Colonic mucosa (tissue), 4 donors: ENCODE measurements around the gene WDR20. TPM values are rescaled to one million over a fixed set of nuclear protein-coding genes. Genes with fewer than 3 reads are reported as not detected.

Experiments
- DNase-seq: peaks from one replicate; pipeline ENCODE4 v3.0.0-alpha.2; 2020
- H3K27ac ChIP-seq: fragments of 200-600 bp; one replicate; pipeline ENCODE4 v1.8.0; 2021
- H3K27me3 ChIP-seq: fragments of 200-600 bp; one replicate; pipeline ENCODE4 v1.8.0; 2021
- H3K36me3 ChIP-seq: fragments of 200-600 bp; one replicate; pipeline ENCODE4 v1.8.0; 2021
- H3K4me1 ChIP-seq: fragments of 200-600 bp; one replicate; pipeline ENCODE4 v1.8.0; 2021; ENCODE audit warnings: mild to moderate bottlenecking
- H3K4me3 ChIP-seq: fragments of 200-600 bp; one replicate; pipeline ENCODE4 v1.8.0; 2021
- H3K9ac ChIP-seq, 2 donors: one replicate each; pipeline ENCODE4 v1.7.0; 2013; ENCODE audit warnings: control low read depth in 2 of 2, low read depth in 2 of 2, low read length in 2 of 2
- H3K9me3 ChIP-seq: fragments of 200-600 bp; one replicate; pipeline ENCODE4 v1.8.0; 2021
- intact Hi-C: fragments of 100-400 bp; cut with DNase I; formaldehyde crosslinking; loops from one replicate; pipeline ENCODE4 v1.14.1; 2022
- total RNA-seq, 2 donors: library from RNA; stranded (reverse); fragmentation: NEBNext Ultra II Directional in 1 of 2; extraction: Animal tissue kit (Norgen Biotek cat#: 25700) in 1 of 2; gene quantifications; one replicate each; pipeline ENCODE4 v1.2.1, GENCODE V29; 2021
- TF ChIP-seq, protein P1 (sequence below): fragments of 200-600 bp; IDR thresholded peaks from one replicate; pipeline ENCODE4 v1.8.0; 2022; ENCODE audit warnings: antibody characterized with exemption, mild to moderate bottlenecking
- donor health status: healthy.
- donor health status: DM: no; HTN: no; CAD: no.
- donor health status: DM: no; HTN: no; CAD: no.

The WDR20 gene
- total RNA-seq, 2 donors from 2014 or later, result 30.0 to 31.2 TPM

DNA sequence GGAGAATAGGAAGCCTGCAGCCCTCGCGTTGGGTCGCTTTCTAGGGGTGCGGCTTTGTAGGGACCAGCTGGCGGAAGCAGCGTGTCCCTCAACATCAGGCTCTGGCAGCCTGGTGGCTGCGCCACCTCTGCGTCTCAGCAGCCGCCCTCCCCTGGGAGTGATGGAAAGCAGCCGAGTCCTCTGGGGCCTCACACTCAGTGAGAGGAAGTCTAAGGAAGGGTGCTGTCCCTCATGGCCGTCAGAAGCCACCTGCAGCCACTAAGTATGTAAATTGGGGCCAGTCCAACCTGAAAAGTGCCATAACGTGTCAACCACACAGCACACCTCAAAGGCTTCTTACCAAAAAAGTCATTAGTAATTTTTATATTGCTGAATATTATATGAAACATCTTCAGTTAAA lies 80.3 kb downstream of the WDR20 start:
- H3K9me3 ChIP-seq, result no peaks in the 10 kb centered on the region
- TF ChIP-seq, protein P1, sequence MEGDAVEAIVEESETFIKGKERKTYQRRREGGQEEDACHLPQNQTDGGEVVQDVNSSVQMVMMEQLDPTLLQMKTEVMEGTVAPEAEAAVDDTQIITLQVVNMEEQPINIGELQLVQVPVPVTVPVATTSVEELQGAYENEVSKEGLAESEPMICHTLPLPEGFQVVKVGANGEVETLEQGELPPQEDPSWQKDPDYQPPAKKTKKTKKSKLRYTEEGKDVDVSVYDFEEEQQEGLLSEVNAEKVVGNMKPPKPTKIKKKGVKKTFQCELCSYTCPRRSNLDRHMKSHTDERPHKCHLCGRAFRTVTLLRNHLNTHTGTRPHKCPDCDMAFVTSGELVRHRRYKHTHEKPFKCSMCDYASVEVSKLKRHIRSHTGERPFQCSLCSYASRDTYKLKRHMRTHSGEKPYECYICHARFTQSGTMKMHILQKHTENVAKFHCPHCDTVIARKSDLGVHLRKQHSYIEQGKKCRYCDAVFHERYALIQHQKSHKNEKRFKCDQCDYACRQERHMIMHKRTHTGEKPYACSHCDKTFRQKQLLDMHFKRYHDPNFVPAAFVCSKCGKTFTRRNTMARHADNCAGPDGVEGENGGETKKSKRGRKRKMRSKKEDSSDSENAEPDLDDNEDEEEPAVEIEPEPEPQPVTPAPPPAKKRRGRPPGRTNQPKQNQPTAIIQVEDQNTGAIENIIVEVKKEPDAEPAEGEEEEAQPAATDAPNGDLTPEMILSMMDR, result no peak
- intact Hi-C loops, result no loop called here
- no peak overlapping the region for H3K4me3 ChIP-seq
- H3K4me1 ChIP-seq, result no peaks in the 10 kb centered on the region
- H3K27me3 ChIP-seq, result no peaks in the 10 kb centered on the region
- H3K36me3 ChIP-seq, result no peaks in the 10 kb centered on the region
- no peak for DNase-seq
- H3K9ac ChIP-seq, result no peak overlapping the region
- no peak overlapping the region for H3K27ac ChIP-seq

DNA sequence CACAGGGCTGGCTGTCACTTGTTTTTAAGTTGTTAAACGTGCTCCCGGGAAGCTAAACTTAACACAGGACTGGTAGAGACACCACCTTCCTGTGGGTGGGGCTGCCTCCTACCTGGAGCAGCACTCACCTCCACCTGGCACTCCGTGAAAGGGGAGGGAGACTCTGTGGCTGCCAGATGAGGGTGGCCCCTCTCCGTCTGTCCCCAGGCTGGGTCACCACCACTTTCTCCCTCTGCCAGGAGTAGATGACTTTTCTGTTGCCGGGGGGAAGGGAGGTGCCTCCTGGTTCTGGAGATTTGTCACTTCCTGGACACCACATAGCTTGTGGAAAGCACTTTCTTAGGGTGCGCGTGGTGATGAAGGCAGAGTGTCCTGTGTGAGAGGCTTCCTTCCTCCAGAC lies 81.3 kb downstream of the WDR20 start:
- Histone ChIP-seq H3K36me3 (no peaks in the 10 kb centered on the region), H3K9ac (no peak overlapping the region)
- intact Hi-C loops, result no loop called here

DNA sequence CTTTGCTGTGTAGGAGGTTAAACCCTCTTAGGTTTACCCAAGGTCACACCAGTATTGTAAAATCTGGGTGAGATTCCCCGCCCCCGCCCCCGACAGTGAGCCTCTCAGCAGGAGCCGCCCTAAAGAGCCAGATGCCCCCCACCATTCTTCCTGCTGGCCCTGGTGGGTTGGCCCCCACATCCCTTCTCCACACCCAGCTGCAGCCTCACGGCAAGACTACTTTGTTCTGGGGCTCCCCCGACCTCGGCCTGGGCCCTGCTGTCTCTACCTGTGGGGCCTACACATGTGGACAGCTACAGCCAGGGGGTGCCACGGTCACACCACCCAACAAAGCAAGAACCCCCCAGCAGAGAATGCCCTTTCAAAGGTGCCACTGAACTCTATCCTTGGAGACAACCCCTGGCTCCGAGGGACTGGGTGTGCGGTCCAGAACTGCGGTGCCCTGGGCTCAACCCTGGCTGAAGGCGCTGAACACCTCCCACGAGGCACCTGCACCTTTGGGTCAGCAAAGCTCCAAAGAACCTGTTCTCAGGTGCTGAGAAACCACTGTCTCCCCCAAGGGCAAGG lies 82.4 kb downstream of the WDR20 start:
- Histone ChIP-seq H3K27ac (no peak overlapping the region), H3K36me3 (no peaks in the 10 kb centered on the region), H3K9me3 (no peaks in the 10 kb centered on the region), H3K4me1 (no peaks in the 10 kb centered on the region), H3K9ac (no peak overlapping the region), H3K4me3 (no peak overlapping the region), H3K27me3 (no peaks in the 10 kb centered on the region)
- intact Hi-C loops, result no loop called here
- DNase-seq, result no peak
- TF ChIP-seq, protein P1, result no peak

More for the DNA sequence above, 81.3 kb downstream of the WDR20 start:
- H3K27ac ChIP-seq, result no peak overlapping the region
- no peak overlapping the region for H3K4me3 ChIP-seq
- TF ChIP-seq, protein P1, result no peak
- DNase-seq, result no peak
- no peaks in the 10 kb centered on the region for H3K4me1 ChIP-seq
- H3K27me3 ChIP-seq, result no peaks in the 10 kb centered on the region
- H3K9me3 ChIP-seq, result no peaks in the 10 kb centered on the region

DNA sequence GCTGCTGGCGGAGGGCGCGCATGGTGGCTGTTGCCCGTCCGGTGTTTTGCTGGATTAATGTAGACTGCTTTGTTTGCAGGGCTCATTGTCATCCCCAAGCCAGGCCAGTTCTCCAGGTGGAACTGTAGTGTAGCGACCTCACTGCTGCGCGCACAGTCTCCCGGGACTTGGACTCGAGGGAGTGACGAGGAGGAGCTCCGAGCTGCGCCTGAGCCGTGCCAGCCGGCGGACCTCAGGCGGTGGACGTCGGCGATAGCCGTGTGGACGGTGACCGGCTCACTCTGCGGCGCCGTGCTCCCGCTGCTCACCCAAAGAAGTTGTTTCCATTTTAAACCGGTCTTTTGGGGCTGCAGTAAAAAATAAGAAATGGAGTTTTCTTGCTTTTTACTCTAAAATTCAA lies 83.1 kb downstream of the WDR20 start:
- no peaks in the 10 kb centered on the region for H3K27me3 ChIP-seq
- no peak overlapping the region for H3K4me3 ChIP-seq
- TF ChIP-seq, protein P1, result no peak
- no peak for DNase-seq
- H3K9me3 ChIP-seq, result no peaks in the 10 kb centered on the region
- no peaks in the 10 kb centered on the region for H3K36me3 ChIP-seq
- no peak overlapping the region for H3K27ac ChIP-seq
- no peaks in the 10 kb centered on the region for H3K4me1 ChIP-seq
- intact Hi-C loops, result no loop called here
- no peak overlapping the region for H3K9ac ChIP-seq

DNA sequence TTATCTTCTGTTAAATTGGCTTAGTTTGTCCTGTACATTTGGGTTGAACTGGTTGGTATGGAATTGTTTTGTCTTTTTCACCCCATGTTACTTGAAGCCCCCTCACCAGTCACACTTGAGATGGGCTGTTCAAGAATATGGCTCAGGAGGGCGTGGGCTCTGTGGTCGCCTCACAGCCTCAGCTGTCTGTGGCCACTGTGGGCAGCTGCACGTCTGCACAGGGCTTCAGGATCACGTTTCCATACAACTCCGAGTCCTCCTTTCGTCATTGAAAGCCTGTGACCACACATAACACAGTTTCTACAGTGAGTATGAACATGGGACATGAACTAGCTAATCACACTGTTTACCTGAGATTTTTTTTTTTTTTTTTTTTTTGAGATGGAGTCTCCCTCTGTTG lies 84.0 kb downstream of the WDR20 start:
- no peaks in the 10 kb centered on the region for H3K36me3 ChIP-seq
- no peaks in the 10 kb centered on the region for H3K4me1 ChIP-seq
- H3K9me3 ChIP-seq, result no peaks in the 10 kb centered on the region
- DNase-seq, result no peak
- no peak overlapping the region for H3K4me3 ChIP-seq
- no peak overlapping the region for H3K9ac ChIP-seq
- TF ChIP-seq, protein P1, result no peak
- H3K27ac ChIP-seq, result no peak overlapping the region
- intact Hi-C loops, result no loop called here
- H3K27me3 ChIP-seq, result no peaks in the 10 kb centered on the region
